Measurements from ENCODE around the gene CALHM2.
"Not testable (repeated sequence)": the region's sequence is repeated elsewhere in the genome, so short reads cannot be mapped to it uniquely, and the experiment has no call there.

The CALHM2 gene, protein sequence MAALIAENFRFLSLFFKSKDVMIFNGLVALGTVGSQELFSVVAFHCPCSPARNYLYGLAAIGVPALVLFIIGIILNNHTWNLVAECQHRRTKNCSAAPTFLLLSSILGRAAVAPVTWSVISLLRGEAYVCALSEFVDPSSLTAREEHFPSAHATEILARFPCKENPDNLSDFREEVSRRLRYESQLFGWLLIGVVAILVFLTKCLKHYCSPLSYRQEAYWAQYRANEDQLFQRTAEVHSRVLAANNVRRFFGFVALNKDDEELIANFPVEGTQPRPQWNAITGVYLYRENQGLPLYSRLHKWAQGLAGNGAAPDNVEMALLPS

DNA sequence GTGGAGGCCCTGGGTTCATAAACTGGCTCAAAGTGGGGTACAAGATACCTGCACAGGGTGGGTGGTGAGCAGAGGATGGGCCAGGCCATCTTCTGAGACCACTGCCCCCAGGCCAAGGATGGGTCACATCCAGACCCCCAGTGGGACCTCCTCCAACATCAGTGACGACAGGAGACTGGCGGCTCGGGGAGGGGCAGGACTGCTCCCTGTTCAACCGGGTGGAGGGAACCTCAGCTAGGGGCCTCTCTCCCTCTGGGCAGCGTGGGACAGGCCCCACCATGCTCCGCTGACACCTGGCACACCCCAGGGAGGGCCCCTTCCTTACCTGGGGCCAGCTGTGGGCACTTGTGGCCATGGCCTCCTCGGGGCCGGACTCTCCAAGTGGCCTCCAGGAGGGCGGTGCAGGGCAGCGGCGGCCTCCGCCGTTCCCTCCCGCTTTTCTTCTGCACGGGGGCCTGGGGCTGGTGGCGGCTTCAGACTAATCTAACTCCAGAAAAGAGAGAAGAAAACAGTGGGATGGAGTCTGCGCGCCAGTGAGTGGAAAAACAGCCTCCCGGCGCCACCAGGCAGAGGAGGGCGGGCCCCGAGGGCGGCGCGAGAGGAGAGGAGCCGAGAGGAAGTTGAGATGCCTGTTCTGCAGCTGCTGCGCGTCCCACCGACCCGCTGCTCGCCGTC, at the start of gene CALHM2:
TSS of gene CALHM2 (minus strand) at position 540 of the 675 bp plus-strand sequence. CDS start 2,429 bp downstream, outside the sequence.
- no peak for DNase-seq

DNA sequence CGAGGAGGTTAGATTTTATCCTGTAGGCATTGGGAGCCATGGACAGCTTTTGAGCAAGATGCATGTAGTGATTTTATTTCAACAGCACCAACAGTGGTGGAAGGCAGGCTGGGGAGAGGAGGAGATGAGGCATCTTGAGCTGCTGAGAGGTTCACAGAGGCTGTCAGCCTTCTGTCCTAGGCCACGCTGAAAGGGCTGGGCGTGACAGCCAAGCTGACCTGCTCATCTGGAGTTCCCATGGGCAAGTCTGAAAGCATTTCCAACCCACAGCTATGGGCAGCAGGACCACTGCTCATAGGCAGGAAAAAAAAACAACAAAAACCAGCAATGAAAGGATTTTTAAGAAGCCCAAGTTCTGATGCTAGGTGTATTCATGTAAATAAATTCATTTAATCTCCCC, 49.0 kb upstream of the CALHM2 start:
- DNase-seq = no peak

DNA sequence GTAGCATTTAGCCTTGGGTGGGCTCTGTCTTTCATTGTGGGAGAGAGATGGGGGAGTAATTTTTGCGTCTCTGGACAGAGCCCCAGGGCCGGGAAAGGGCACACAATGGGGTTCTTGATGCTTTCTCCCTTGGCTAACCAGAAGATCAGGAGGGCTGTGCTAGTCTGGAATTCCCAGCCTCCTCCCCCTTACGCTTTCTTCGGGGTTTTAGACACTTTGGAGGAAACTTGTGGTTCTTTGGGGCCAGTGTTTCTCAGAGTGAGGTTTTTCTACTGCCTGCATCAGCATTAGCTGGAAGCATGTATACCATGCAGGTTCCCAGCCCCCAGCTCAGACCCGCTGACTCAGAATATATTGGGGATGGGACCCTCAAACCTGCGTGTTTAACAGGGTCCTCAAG, 48.3 kb upstream of the CALHM2 start:
- no peak for DNase-seq

DNA sequence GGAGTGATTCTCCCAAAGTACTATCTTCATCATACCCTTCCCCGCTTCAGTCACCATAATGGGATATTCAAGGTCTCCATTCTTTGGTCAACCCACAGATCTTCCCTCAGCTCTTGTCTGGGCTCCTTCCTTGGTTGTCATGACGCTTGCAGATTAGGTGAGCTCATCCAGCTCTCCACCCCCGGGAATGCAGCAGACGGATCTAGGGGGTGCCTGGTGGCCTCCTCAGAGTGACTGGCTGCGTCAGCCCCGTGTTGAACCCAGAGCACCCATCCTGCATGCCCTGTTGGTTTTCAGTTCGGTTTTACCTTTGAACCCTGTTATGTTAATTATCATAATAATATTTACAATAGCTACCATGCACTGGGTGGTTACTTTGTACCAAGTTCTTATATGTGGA, 47.7 kb upstream of the CALHM2 start:
- no peak for DNase-seq

DNA sequence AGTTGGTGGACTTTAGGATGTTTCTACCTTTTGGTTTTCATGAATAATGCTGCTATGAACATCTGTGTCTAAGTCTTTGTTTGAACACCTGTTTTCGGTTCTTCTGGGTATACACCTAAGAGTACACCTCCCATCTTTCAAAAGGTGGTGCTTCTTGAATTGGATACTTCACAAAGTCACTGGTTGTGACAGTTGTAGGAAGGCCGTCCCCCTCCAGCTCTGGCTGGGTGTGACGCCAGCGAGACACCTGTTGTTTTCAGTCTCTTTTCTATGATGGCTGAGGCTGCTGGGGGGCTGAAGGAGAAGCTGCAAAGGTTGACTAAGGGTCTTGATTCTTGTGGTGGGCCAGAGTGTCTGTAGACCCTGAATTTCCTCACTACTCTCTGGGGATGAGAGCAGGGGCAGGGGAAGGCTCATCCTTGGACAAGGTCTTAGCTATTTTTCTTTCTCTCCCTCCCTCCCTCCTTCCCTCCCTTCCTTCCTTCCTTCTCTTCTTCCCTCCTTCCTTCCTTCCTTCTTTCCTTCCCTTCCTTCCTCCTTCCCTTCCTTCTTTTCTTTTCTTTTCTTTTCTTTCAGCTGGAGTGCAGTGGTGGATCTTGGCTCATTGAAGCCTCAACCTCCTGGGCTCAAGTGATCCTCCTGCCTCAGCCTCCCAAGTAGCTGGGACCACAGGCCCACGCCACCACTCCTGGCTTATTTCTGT, 46.9 kb upstream of the CALHM2 start:
- DNase-seq = no peak

DNA sequence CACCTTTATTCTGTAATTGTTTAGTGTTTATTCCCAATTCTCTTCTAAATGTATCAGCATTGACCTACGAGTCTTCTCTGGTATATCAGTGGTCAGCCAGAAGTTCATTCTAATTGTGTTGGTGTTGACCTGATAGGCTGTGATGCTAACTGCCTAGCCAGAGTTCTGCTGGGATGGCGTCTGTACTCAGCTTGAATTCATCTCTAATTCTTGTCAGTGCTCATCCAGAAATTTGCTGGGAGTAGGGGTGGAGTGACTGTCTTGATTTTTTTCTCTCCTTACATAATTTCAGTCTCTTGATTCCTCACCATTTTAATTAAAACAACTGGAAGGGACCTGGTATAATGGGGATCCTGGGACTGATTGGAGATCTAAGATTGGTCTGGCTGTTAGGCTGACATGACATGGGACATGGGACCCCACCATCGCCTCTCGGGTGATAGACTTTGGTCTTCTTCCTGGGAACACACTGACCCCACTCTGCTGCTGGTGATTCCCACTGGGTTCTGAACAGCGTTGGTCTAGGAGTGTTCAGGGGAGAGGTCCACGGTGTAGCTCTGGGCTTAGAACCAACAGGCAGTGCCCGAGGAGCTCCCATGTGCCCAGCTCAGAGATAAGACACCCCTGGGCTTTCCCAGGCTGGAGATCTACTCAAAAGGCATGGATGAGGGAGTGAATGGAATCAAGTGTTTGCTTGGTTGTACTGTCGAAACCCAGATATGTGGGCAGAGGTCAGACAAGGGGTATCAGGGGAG, 45.2 kb upstream of the CALHM2 start:
- no peak for DNase-seq

DNA sequence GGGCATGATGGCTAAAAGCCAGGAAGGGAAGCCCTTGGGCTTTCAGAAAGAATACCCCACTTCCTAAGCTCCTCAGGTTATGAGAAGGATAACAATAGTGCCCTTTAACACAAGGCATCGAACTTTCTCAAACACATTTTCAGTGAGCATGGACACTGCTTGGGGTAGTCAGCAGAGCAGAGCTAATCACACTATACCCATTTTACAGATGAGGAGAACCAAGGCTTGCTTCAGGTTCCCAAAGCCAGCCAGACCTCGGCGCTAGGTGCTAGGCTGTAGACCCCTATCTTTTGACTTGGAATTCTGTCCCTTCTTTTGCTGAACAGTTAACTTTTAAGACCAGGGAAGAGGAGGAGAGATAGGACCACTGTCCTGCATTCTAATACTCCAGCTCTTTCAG, 43.2 kb upstream of the CALHM2 start:
- no peak for DNase-seq

DNA sequence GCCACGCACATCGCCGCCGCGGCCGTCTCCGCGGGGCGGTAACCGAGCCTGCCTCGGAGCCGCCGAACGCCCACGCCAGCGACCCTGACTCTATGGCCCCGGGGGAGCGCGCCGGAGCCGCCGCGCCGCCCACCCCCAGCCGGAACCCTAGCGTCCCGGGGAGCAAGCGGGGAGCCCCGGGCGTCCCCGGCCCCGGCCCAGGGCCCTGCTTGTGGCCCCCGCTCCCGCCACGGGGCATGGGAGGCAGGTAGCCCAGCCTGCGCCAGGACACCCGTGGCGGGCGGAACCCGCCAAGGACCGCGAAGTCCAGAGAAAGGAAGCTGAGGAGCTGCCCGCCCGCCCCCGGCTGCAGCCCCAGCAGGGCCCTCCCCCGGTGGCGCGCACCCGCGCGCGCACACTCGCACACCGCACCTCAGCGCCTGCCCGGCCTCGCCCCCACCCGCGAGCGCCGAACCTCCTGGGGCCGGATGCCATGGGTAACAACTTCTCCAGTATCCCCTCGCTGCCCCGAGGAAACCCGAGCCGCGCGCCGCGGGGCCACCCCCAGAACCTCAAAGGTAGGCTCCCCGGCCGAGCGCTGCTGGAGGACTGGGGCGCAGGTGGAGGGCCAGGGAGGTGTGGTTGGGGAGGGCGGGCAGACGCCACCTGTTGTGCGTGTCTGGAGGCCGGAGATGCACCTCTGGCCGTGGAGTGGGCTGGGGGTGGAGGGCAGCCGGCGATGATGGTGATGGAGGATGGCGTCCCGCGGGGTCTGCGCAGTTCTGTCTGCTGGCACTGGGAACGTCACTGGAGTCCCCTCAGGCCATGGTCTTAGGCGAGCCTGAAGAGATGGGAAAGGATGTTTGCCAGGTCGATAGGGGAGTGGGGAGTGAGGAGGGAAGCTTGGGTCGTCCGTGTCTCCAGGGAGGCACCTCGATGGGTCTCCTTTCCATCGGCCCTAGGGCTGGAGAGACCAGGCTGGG, 42.0 kb upstream of the CALHM2 start:
- DNase-seq = no peak

DNA sequence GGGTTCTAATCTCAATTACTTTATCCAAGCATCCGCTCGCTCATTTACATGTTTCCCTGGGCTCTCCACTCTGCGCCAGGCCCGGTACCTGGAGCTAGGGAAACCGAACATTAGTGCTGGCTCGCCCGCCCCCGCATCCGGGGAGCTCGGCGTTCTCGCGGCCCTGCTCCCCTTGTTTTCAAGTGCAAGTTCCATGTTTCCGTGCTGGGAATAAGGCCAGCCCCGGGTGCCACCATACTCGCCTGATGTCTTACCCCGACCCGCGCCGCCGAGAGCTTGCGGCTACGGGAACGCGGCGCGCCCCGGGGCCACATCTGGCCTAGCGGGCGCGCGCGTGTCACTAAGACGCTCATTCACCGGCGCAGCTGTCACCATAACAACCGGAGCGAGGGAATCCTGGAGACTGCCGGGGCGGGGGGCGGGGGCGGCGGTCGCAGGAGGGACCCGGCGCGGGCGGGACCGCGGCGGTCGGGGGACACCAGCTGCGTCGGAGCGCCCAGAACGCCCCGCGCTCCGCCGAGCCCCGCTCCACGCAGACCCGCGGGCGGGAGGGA, 41.3 kb upstream of the CALHM2 start, which contains the start of gene NEURL1:
TSS of gene NEURL1 (plus strand) at position 344 of the 554 bp plus-strand sequence. CDS start 683 bp downstream, outside the sequence.
- peak; percentile 14 for DNase-seq

DNA sequence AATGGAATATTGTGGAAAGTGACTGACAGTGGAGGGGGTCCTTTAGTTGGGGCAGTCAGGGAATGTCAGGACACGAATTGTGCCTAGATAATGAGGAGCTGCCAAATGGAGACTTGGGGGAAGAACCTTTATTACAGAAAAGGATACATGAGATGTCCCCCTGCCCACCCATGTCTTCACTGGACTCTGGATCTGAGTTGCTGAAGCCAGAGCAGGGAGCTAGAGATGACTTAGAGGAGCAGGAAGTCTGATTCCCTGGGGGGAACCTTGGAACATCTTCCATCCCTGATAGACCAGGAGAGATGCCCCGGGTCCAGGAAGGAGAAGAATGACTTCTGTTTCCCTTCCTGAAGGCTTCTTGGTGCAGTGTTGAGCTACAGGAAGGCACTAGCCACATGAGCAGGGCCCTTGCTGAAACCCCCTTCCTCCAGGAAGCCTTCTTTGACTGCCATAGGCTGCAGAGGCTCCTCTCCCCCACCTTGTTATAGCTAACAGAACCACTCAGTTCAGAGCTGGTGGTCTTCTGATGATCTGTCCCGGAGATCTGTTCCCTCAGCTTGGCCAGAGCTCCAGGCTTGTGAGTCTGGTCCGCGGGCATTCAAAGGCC, 40.6 kb upstream of the CALHM2 start:
- no peak for DNase-seq

DNA sequence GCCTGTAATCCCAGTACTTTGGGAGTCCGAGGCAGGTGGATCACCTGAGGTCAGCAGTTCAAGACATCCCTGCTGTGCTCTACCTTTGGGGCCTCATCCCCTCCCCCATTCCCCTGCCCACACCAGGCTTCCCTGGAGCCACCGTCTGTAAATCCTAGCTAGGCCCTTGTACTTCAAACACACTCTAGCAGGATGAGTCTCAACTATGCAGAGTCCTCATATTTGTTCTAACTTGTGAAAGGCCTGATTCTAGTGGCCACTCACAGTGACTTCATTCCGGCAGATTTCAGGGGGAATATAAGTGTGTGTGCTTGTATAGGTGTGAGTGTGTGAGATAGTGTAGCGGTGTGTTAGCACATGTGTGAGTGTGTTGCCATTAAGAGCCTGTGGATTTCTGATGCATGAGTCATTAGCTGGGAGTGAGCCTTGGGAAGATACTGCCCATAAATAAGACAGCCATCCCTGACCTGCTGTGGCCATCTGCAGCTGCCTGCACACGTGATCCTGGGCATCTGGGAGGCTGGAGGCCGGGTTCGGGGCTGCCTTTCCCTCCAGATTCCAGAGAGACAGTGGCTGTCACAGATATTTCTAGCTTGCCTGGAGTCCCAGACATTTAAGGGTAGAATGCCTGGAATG, 39.7 kb upstream of the CALHM2 start:
- DNase-seq = no peak

DNA sequence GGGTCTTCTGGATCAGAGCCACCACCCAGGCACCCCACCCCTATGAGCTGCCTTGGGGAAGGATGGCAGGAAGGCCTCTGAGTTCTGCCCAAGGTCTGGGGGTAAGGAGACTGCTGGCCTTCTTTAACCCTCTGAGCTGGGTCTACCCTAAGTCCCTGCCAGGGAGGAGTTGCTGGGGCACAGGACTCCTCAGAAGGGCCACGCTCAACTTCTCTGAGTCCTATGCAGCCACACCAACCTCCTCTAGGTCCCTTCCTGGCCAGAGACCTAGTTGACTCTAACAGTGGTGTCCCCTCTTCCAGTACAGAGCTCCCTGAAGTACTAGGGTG, 38.8 kb upstream of the CALHM2 start:
- no peak for DNase-seq

DNA sequence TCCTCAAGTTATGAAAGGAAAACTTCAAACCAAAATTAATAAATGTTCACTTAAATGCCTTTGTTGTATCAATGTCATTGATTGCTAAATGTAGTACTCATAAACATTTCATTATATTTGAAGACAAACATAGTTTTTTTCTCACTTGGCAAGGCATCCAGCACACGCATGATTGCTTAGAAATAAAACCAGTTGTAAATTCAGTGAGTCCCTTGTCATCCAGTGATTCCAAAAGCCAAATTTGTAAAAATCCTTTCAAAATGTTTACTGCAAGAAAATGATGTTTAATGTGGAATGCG, 35.2 kb upstream of the CALHM2 start:
- DNase-seq = no peak

DNA sequence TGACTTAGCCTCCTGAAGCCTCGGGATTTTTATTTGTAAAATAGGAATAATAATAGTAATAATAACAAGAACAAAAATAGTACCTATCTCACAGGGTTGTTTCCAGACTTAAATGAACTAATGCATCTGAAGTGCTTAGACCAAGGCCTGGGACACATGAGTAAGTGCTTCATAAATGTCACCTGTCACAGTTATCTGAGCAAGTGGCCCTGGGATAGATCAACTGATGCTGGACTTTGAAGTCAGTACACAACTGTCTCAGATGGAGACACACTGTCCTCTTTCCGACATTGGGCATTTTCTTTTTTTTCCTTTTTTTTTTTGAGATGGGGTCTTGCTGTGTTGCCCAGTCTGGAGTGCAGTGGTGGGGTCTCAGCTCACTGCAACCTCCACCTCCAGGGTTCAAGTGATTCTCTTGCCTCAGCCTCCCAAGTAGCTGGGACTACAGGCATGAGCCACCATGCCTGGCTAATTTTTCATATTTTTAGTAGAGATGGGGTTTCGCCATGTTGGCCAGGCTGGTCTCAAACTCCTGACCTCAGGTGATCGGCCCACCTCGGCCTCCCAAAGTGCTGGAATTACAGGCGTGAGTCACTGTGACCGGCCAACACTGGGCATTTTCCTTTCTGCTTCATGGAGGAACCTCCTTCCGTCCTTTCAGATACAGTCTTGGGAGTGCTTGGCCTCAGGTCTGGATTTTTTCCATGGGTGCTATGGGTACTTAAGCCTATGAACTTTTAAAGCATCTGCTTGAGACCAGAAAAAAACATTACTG, 34.7 kb upstream of the CALHM2 start:
- DNase-seq = not testable (repeated sequence)

DNA sequence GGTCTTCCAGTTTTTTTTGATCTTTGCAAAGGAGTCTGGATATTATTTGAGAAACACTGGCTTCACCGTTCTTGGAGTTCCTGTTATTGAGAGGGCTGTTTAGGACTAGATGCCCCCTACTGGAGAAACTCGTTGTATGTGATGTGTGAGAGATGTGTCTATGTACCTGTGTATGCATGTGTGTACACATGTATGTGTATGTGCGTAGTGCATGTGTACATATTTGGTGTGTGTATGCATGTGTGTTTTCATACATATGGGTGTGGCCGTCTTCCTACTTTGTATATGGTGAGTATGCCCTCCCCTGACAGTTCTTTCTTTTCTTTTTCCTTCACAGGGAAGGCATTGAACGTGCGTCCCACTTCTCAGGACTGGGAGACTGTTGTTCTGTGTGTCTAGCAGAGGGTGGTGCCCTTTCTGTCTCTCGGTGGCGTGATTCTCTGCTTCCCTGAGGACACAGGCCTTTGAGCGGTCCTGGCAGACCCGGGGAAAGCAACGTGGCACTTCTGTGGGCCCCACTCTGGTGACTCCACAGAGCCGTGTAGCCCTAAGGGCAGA, 29.9 kb upstream of the CALHM2 start:
- peak; percentile 27 for DNase-seq

DNA sequence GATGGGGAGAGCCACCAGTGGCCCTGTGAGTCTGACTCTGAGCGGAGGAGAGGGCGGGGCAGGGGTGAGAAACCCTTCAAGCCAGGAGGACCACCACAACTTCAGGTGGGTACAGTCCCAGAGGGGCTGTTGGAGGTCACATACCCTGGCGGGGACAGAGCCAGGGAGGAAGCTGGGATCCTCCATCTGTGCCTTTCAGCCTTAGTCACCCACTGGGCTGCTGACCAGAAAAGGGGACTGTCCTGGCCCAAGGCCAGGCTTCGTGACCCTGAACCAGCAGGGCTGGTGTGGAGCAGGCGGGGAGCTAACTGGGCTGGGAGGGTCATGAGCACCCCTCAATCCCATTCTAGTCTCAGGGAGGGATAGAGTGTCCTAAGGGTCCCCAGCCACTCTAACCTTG, 28.4 kb upstream of the CALHM2 start:
- no peak for DNase-seq

DNA sequence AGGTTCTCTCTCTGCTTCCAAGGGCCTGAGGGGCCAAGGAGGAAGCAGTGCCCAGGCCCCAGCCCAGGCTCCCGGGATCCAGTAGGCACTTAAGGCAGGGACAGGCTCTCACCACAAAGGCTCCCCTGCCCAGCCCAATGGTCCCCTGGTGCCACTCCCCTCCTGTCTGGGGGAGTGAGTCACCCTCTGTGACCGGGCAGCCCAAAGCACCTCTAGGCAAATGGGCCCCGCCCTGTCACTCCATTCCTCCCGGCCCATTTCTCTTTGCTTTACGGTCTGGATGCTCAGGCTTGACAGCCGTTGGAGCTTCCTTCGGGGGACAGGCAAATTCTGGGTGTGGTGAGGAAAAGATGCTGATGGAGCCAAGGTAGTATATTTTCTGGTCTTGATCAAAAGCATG, 27.0 kb upstream of the CALHM2 start, which contains the start of gene CALHM3:
TSS of gene CALHM3 (minus strand) at position 106 of the 400 bp plus-strand sequence. CDS start 208 bp downstream, outside the sequence.
- no peak for DNase-seq

DNA sequence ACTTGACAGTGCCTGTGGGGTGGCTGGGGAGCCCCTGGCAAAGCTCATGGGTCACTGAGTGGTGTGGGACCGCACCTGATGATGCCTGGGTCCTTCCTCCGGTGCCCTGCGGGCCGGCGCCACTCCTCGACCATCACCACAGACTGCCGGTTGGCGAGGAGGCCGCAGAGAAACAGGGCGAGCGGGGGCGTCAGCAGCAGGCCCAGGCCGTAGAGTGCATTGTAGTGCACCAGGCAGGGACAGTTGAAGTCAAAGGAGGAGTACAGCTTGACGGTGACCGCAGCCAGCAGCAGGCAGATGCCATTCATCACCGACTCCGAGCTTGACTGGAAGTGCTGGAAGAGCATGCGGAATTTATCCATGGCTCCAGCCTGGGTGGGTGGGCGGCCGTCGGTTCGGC, 26.5 kb upstream of the CALHM2 start:
- no peak for DNase-seq

DNA sequence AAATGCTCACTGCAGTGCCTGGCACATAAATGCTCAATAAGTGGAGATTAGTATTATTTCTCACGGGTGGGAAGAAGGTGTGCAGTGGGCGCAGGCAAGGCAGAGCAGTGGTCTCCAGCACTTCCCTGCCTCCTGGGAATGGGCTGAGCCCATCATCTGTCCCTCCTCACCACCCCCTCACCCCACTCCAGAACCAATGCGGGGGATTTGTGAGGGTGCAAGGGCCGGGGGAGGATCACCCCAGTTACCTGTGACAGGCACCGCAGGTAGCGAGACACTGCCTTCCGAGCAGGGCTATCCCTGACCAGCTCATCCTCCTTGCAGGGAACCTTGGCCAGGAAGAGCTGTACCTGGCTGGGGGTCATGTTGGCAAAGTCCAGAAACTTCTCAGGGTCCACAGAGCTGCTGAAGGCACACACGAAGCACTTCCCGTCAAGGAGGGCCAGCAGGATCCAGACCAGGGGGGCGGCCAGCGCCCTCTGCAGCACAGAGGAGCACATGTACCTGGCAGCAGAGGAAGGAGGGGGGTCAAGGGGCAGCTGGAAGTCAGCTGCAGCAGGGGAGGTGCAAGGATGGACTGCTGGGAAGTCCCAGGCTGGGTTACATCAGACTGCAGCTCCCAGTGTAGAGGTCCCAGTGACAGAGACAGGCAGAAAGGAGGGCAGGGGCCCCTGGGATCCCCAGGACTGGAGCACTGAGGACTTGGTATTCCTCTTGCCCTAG, 24.0 kb upstream of the CALHM2 start:
- no peak for DNase-seq
